H1 (cell line): ENCODE data around the gene PTPRO. TPM values are rescaled to one million over a fixed set of nuclear protein-coding genes. Genes with fewer than 3 reads are reported as not detected.

Source experiments
- CTCF ChIA-PET: fragments of 300-600 bp; sonication (Branson Sonifier 250); formaldehyde crosslinking; loops from one replicate; lab custom pipeline; 2021; ENCODE audit not compliant: partially characterized antibody; lab: Charles Lee
- POLR2A ChIA-PET: fragments of 300-600 bp; sonication (Branson Sonifier 250); formaldehyde crosslinking; loops from one replicate; lab custom pipeline; 2021; ENCODE audit warnings: inconsistent platforms; ENCODE audit not compliant: partially characterized antibody; lab: Charles Lee
- DNase-seq, 2 experiments: peaks; one replicate each; pipeline versions ENCODE4 v3.0.0 to v3.0.0-alpha.2; 2010 to 2022; ENCODE audit warnings: low spot score in 2 of 2, low read depth in 1 of 2, mixed read lengths in 1 of 2
- FAIRE-seq: peaks from 2 replicates; lab custom pipeline; 2011; peaks lifted over from hg19 to GRCh38; lab: Jason Lieb, UNC
- H2AFZ ChIP-seq: 2 replicates; pipeline ENCODE4 v1.8.1; 2012; ENCODE audit warnings: low read length, inconsistent platforms
- H2AK5ac ChIP-seq: 2 replicates; pipeline ENCODE4 v1.6.1; 2013; ENCODE audit warnings: low read depth, low read length
- H2BK120ac ChIP-seq: replicated peaks from 2 replicates; pipeline ENCODE3; 2013; ENCODE audit warnings: low read depth, low read length, inconsistent platforms
- H2BK12ac ChIP-seq: 2 replicates; pipeline ENCODE4 v1.6.1; 2013; ENCODE audit warnings: low read depth, low read length
- H2BK15ac ChIP-seq: 2 replicates; pipeline ENCODE4 v1.6.1; 2013; ENCODE audit warnings: low read length
- H2BK20ac ChIP-seq: 2 replicates; pipeline ENCODE4 v1.6.1; 2013; ENCODE audit warnings: low read length
- H2BK5ac ChIP-seq: 2 replicates; pipeline ENCODE4 v1.6.1; 2013; ENCODE audit warnings: low read depth, low read length
- H3K14ac ChIP-seq: 2 replicates; pipeline ENCODE4 v1.6.1; 2013; ENCODE audit warnings: inconsistent platforms; ENCODE audit not compliant: insufficient read length
- H3K18ac ChIP-seq: 2 replicates; pipeline ENCODE4 v1.6.1; 2013; ENCODE audit warnings: low read length; ENCODE audit errors: extremely low read depth
- H3K23ac ChIP-seq: 2 replicates; pipeline ENCODE4 v1.6.1; 2013; ENCODE audit warnings: inconsistent platforms; ENCODE audit not compliant: insufficient read length
- H3K23me2 ChIP-seq: 2 replicates; pipeline ENCODE4 v1.6.1; 2013; ENCODE audit warnings: low read depth, low read length
- H3K27ac ChIP-seq: 2 replicates; pipeline ENCODE4 v1.6.1; 2011; ENCODE audit warnings: low read depth, low read length, inconsistent platforms
- H3K27me3 ChIP-seq, 4 experiments: replicated peaks in 1 of 4; 1 replicate in 1 of 4; 2 replicates in 3 of 4; pipeline versions ENCODE4 v1.6.1 to v1.8.1; 2011 to 2013; ENCODE audit warnings: low read length in 3 of 4, mild to moderate bottlenecking in 3 of 4, inconsistent platforms in 2 of 4, mixed read lengths in 2 of 4, moderate library complexity in 1 of 4; ENCODE audit not compliant: control insufficient read depth in 3 of 4, insufficient read depth in 3 of 4; ENCODE audit errors: extremely low read depth in 1 of 4
- H3K36me3 ChIP-seq, 4 experiments: 2 replicates each; pipeline versions ENCODE4 v1.6.1 to v1.8.1; 2011 to 2013; ENCODE audit warnings: mild to moderate bottlenecking in 4 of 4, low read length in 3 of 4, moderate library complexity in 2 of 4, control low read depth in 1 of 4, inconsistent platforms in 1 of 4; ENCODE audit not compliant: insufficient read depth in 4 of 4, control insufficient read depth in 2 of 4
- H3K4ac ChIP-seq: replicated peaks from 2 replicates; pipeline ENCODE3; 2013; ENCODE audit warnings: low read length, low read depth, mixed read lengths, inconsistent platforms; ENCODE audit not compliant: insufficient read length
- H3K4me1 ChIP-seq, 4 experiments: replicated peaks in 1 of 4; 1 replicate in 1 of 4; 2 replicates in 3 of 4; pipeline versions ENCODE4 v1.6.1 to v1.8.1; 2011 to 2013; ENCODE audit warnings: low read length in 3 of 4, inconsistent platforms in 2 of 4, mixed read lengths in 1 of 4; ENCODE audit not compliant: insufficient read depth in 4 of 4, control insufficient read depth in 3 of 4
- H3K4me2 ChIP-seq, 2 experiments: 2 replicates each; pipeline versions ENCODE4 v1.6.1 to v1.8.1; 2011 to 2013; ENCODE audit warnings: low read depth in 2 of 2, low read length in 2 of 2, control low read depth in 1 of 2, inconsistent platforms in 1 of 2, mild to moderate bottlenecking in 1 of 2; ENCODE audit not compliant: insufficient read depth in 1 of 2
- H3K4me3 ChIP-seq, 4 experiments: fragments of 200-600, 300-600 bp in 1 of 4; sonication (generic), shearing (Covaris generic), sonication (Bioruptor Twin) in 1 of 4; 2 replicates each; pipeline versions ENCODE4 v1.5.1 to v1.8.1; 2011 to 2016; ENCODE audit warnings: low read length in 4 of 4, low read depth in 3 of 4, control low read depth in 2 of 4, inconsistent platforms in 2 of 4, mild to moderate bottlenecking in 2 of 4, mixed read lengths in 1 of 4, moderate library complexity in 1 of 4; ENCODE audit not compliant: insufficient read depth in 2 of 4; ENCODE audit errors: extremely low read depth in 1 of 4
- H3K56ac ChIP-seq: replicated peaks from 2 replicates; pipeline ENCODE3; 2013; ENCODE audit warnings: low read depth, mild to moderate bottlenecking, mixed read lengths, low read length, inconsistent platforms; ENCODE audit not compliant: insufficient read length
- H3K79me1 ChIP-seq: 2 replicates; pipeline ENCODE4 v1.6.1; 2013; ENCODE audit warnings: low read depth, low read length, control low read depth
- H3K79me2 ChIP-seq, 2 experiments: 2 replicates each; pipeline versions ENCODE4 v1.6.1 to v1.8.1; 2012 to 2013; ENCODE audit warnings: low read length in 2 of 2, mild to moderate bottlenecking in 2 of 2, inconsistent platforms in 1 of 2; ENCODE audit not compliant: insufficient read depth in 2 of 2, control insufficient read depth in 1 of 2
- H3K9ac ChIP-seq, 4 experiments: replicated peaks in 1 of 4; 1 replicate in 1 of 4; 2 replicates in 3 of 4; pipeline versions ENCODE4 v1.6.1 to v1.8.1; 2011 to 2013; ENCODE audit warnings: low read depth in 3 of 4, low read length in 3 of 4, control low read depth in 2 of 4, mild to moderate bottlenecking in 2 of 4, moderate library complexity in 2 of 4, inconsistent platforms in 1 of 4; ENCODE audit errors: extremely low read depth in 1 of 4
- H3K9me3 ChIP-seq, 2 experiments: 2 replicates each; pipeline versions ENCODE4 v1.6.1 to v1.8.1; 2012 to 2013; ENCODE audit warnings: mild to moderate bottlenecking in 2 of 2, moderate library complexity in 2 of 2, control low read depth in 1 of 2, inconsistent platforms in 1 of 2, low read depth in 1 of 2, low read length in 1 of 2, mixed read lengths in 1 of 2; ENCODE audit not compliant: insufficient read depth in 2 of 2
- H4K20me1 ChIP-seq, 2 experiments: replicated peaks in 1 of 2; 2 replicates each; pipeline versions ENCODE3 to v1.8.1; 2011 to 2013; ENCODE audit warnings: inconsistent platforms in 2 of 2, low read length in 2 of 2, mild to moderate bottlenecking in 1 of 2; ENCODE audit not compliant: insufficient read depth in 2 of 2, control insufficient read depth in 1 of 2
- H4K5ac ChIP-seq: 2 replicates; pipeline ENCODE4 v1.6.1; 2013; ENCODE audit warnings: low read length, low read depth, mixed read lengths, inconsistent platforms; ENCODE audit not compliant: insufficient read length
- H4K8ac ChIP-seq: 2 replicates; pipeline ENCODE4 v1.8.0; 2013; ENCODE audit warnings: mild to moderate bottlenecking, moderate library complexity, low read length, inconsistent platforms; ENCODE audit not compliant: insufficient read depth; ENCODE audit errors: extremely low read depth
- H4K91ac ChIP-seq: replicated peaks from 2 replicates; pipeline ENCODE3; 2013; ENCODE audit warnings: low read length, mixed read lengths, inconsistent platforms; ENCODE audit not compliant: insufficient read length
- ASH2L ChIP-seq: fragments of 200-600, 300-600 bp; sonication (generic); IDR thresholded peaks from one replicate; pipeline ENCODE4 v1.7.1; 2017; ENCODE audit warnings: low read length
- BRCA1 ChIP-seq: IDR thresholded peaks from 2 replicates; pipeline ENCODE4 v1.6.1; 2012; ENCODE audit warnings: low read depth, low read length, improper control_type of control experiment
- E2F6 ChIP-seq: IDR thresholded peaks from 2 replicates; pipeline ENCODE4 v1.6.1; 2012; ENCODE audit warnings: inconsistent platforms
- FOSL1 ChIP-seq: IDR thresholded peaks from 2 replicates; pipeline ENCODE4 v1.6.1; 2011; ENCODE audit warnings: mild to moderate bottlenecking, low read depth, low read length, moderate library complexity; ENCODE audit not compliant: insufficient read depth
- GABPA ChIP-seq: IDR thresholded peaks from 2 replicates; pipeline ENCODE4 v1.6.1; 2011; ENCODE audit warnings: mild to moderate bottlenecking, low read length, moderate library complexity, borderline replicate concordance; ENCODE audit not compliant: insufficient read depth
- HDAC6 ChIP-seq: IDR thresholded peaks from one replicate; pipeline ENCODE4 v1.7.1; 2012; ENCODE audit warnings: low read depth, mild to moderate bottlenecking, inconsistent platforms, low read length, moderate library complexity
- MAFK ChIP-seq: IDR thresholded peaks from 2 replicates; pipeline ENCODE4 v1.6.1; 2012; ENCODE audit warnings: low read depth, mild to moderate bottlenecking, improper control_type of control experiment, low read length
- MAX ChIP-seq: IDR thresholded peaks from 2 replicates; pipeline ENCODE4 v1.6.1; 2012; ENCODE audit warnings: inconsistent platforms
- RBBP5 ChIP-seq: IDR thresholded peaks from 2 replicates; pipeline ENCODE4 v1.7.1; 2012; ENCODE audit warnings: low read depth, mild to moderate bottlenecking, inconsistent platforms, low read length, moderate library complexity, borderline replicate concordance
- RNF2 ChIP-seq: fragments of 200-900, 300-1000 bp; sonication (generic); IDR thresholded peaks from 2 replicates; pipeline ENCODE4 v1.7.1; 2016; ENCODE audit warnings: borderline replicate concordance, low read depth, mild to moderate bottlenecking, antibody characterized with exemption, low read length; ENCODE audit not compliant: poor library complexity, severe bottlenecking; ENCODE audit errors: missing control alignments
- SIX5 ChIP-seq: IDR thresholded peaks from 2 replicates; pipeline ENCODE4 v1.6.1; 2011; ENCODE audit warnings: mild to moderate bottlenecking, low read depth, low read length
- WGBS, 2 experiments: shearing (Covaris generic) in 1 of 2; methylation state at CpG; one replicate each; pipeline versions ENCODE4 v1.1.6 to v1.1.7; 2013 to 2015; ENCODE audit warnings: low lambda C conversion rate in 2 of 2, mixed read lengths in 2 of 2, inconsistent platforms in 1 of 2, low coverage in 1 of 2, missing lambda C conversion rate in 1 of 2; ENCODE audit not compliant: insufficient replicate concordance in 2 of 2, insufficient coverage in 1 of 2, insufficient read length in 1 of 2; ENCODE audit errors: extremely low coverage in 1 of 2, missing lambda C conversion rate in 1 of 2; 5-methylcytosine and 5-hydroxymethylcytosine counted together
- polyA plus RNA-seq, 7 experiments: library from polyadenylated mRNA; depleted of rRNA in 3 of 7; stranded (reverse) in 5 of 7; unstranded in 2 of 7; fragments of >200 nt in 5 of 7; fragments of 200-250 nt in 2 of 7; gene quantifications; 1 replicate in 5 of 7; 2 replicates in 1 of 7; 4 replicates in 1 of 7; pipeline versions ENCODE4 v1.2.1 to v1.2.3, GENCODE V29; 2011 to 2013; ENCODE audit warnings: missing spikeins in 2 of 7, mixed read lengths in 2 of 7
- total RNA-seq: library from RNA; stranded (reverse); fragmentation: NEBNext Ultra II Directional; extraction: Animal tissue kit (Norgen Biotek cat#: 25700); gene quantifications from 2 replicates; pipeline ENCODE4 v1.2.1, GENCODE V29; 2021
- TF ChIP-seq, protein P1 (sequence below): IDR thresholded peaks from 2 replicates; pipeline ENCODE4 v1.6.1; 2011; ENCODE audit warnings: low read depth, mild to moderate bottlenecking, low read length; ENCODE audit not compliant: insufficient read depth

The PTPRO gene
- total and polyA plus RNA-seq, 2 of the 8 experiments (the other 6 are each of a cell fraction or from before 2014, with no cell fraction given), result 0.73 to 1.7 TPM

DNA sequence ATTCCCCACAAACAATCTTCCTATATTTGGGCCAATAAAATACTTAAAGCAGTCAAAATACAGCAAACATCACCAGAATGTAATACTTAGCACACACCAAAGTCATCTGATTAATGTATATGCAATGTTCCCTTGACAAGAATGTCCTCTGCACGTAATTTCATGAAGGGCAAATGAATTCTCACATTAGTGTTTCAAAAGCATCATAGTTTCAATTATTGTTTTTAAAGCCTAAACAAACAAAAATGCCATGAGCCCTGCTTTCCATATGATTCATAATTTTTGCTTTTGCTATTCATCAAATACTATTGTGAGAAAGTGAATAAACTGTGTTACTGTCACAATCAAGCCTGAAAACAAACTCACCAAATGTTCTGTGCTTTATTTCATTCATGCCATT, 310.9 kb downstream of the PTPRO start:
- H4K91ac ChIP-seq, result no peak overlapping the region
- no peaks in the 10 kb centered on the region for H3K36me3 ChIP-seq
- 86% methylated on average over 1 of the region's 1 CpG; no CpG with 5 or more reads in 1 of the 2 experiments for WGBS, 2 experiments
- DNase-seq, result no peak
- H2AK5ac ChIP-seq, result no peak overlapping the region
- no peak overlapping the region for H3K4ac ChIP-seq
- H2BK12ac ChIP-seq, result no peak overlapping the region
- no peaks in the 10 kb centered on the region for H4K20me1 ChIP-seq
- H3K14ac ChIP-seq, result no peak overlapping the region
- no peak overlapping the region for H3K4me3 ChIP-seq
- no peak overlapping the region for H2AFZ ChIP-seq
- no peaks in the 10 kb centered on the region for H3K9me3 ChIP-seq
- H3K18ac ChIP-seq, result no peak overlapping the region
- no peak overlapping the region for H3K23ac ChIP-seq
- no peak overlapping the region for H2BK15ac ChIP-seq
- H3K79me2 ChIP-seq, result no peaks in the 10 kb centered on the region
- POLR2A ChIA-PET, result no interaction called here
- no peak overlapping the region for H3K4me2 ChIP-seq
- H2BK20ac ChIP-seq, result no peak overlapping the region
- H4K8ac ChIP-seq, result no peak overlapping the region
- H3K4me1 ChIP-seq, result peaks cover 0 to 5% (median 2%) of the 10 kb centered on the region in 4 experiments; a peak in 1 of 7 replicates
- CTCF ChIA-PET, result interaction anchor here (1.0 kb wide), 1 partner anchor 140 kb away, joined by 3 read pairs; no protein-coding TSS in a partner anchor
- H3K79me1 ChIP-seq, result no peaks in the 10 kb centered on the region
- no peak overlapping the region for H3K27ac ChIP-seq
- no peaks in the 10 kb centered on the region for H3K27me3 ChIP-seq
- no peak overlapping the region for H4K5ac ChIP-seq
- no peak for FAIRE-seq
- H3K23me2 ChIP-seq, result no peaks in the 10 kb centered on the region; the same call in 1 of the 2 replicates
- no peak overlapping the region for H2BK120ac ChIP-seq
- H2BK5ac ChIP-seq, result no peak overlapping the region
- no peak overlapping the region for H3K9ac ChIP-seq
- H3K56ac ChIP-seq, result no peak overlapping the region
- TF ChIP-seq GABPA (no peak), RBBP5 (no peak), SIX5 (no peak), MAFK (no peak), RNF2 (no peak), BRCA1 (no peak), FOSL1 (no peak), ASH2L (no peak), HDAC6 (no peak), MAX (no peak), E2F6 (no peak)
- TF ChIP-seq, protein P1, sequence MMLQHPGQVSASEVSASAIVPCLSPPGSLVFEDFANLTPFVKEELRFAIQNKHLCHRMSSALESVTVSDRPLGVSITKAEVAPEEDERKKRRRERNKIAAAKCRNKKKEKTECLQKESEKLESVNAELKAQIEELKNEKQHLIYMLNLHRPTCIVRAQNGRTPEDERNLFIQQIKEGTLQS, result no peak
